PC-9 (cell line): ENCODE results near the gene ZNF646. TPM values are rescaled to one million over a fixed set of nuclear protein-coding genes. Genes with fewer than 3 reads are reported as not detected.

Experiments used
- BruUV-seq: library from RNA; stranded (reverse); fragments of 400-500 nt; replicated peaks from 2 replicates; lab custom pipeline; 2021; lab: Mats Ljungman, UMichigan
- CTCF ChIA-PET: fragments of 300-600 bp; sonication (Branson Sonifier 250); formaldehyde crosslinking; loops from one replicate; lab custom pipeline; 2022; ENCODE audit warnings: antibody characterized with exemption; lab: Charles Lee
- POLR2A ChIA-PET: fragments of 300-600 bp; sonication (Branson Sonifier 250); formaldehyde crosslinking; loops from one replicate; lab custom pipeline; 2022; ENCODE audit warnings: antibody characterized with exemption; ENCODE audit not compliant: unreplicated experiment; lab: Charles Lee
- DNase-seq, 2 experiments: peaks; one replicate each; pipeline versions ENCODE4 v3.0.0 to v3.0.0-alpha.2; 2015 to 2022; ENCODE audit warnings: mixed read lengths in 1 of 2
- H2AFZ ChIP-seq: fragments of 200-600 bp; sonication (generic); 2 replicates; pipeline ENCODE4 v1.8.1; 2017; ENCODE audit warnings: antibody characterized with exemption
- H3F3A ChIP-seq: fragments of 200-600 bp; sonication (generic); 2 replicates; pipeline ENCODE4 v1.8.1; 2017; ENCODE audit warnings: antibody characterized with exemption, mild to moderate bottlenecking, low read depth; ENCODE audit not compliant: insufficient read depth
- H3K27ac ChIP-seq: fragments of 200-600 bp; sonication (generic); 2 replicates; pipeline ENCODE4 v1.6.1; 2016; ENCODE audit warnings: mixed run types
- H3K27me3 ChIP-seq: fragments of 200-600 bp; sonication (generic); 2 replicates; pipeline ENCODE4 v1.6.1; 2016; ENCODE audit warnings: low read depth, mixed run types; ENCODE audit not compliant: insufficient read depth
- H3K36me3 ChIP-seq: fragments of 200-600 bp; sonication (generic); 2 replicates; pipeline ENCODE4 v1.6.1; 2016; ENCODE audit warnings: low read depth, mixed run types
- H3K4me1 ChIP-seq: fragments of 200-600 bp; sonication (generic); replicated peaks from 2 replicates; pipeline ENCODE4 v1.6.1; 2016; ENCODE audit warnings: mixed run types; ENCODE audit not compliant: insufficient read depth
- H3K4me2 ChIP-seq: fragments of 200-600 bp; sonication (generic); 2 replicates; pipeline ENCODE4 v1.6.1; 2017; ENCODE audit warnings: mixed run types
- H3K4me3 ChIP-seq: fragments of 200-600 bp; sonication (generic); 2 replicates; pipeline ENCODE4 v1.6.1; 2016; ENCODE audit warnings: mixed run types
- H3K79me2 ChIP-seq: fragments of 200-600 bp; sonication (generic); 2 replicates; pipeline ENCODE4 v1.6.1; 2017; ENCODE audit warnings: low read depth, mixed run types
- H3K9me2 ChIP-seq: fragments of 200-600 bp; sonication (generic); 2 replicates; pipeline ENCODE4 v1.8.1; 2017; ENCODE audit warnings: mild to moderate bottlenecking; ENCODE audit not compliant: insufficient read depth
- H3K9me3 ChIP-seq: fragments of 200-600 bp; sonication (generic); 2 replicates; pipeline ENCODE4 v1.8.1; 2016; ENCODE audit warnings: low read depth; ENCODE audit not compliant: insufficient read depth
- H4K20me1 ChIP-seq: fragments of 200-600 bp; sonication (generic); 2 replicates; pipeline ENCODE4 v1.8.1; 2017; ENCODE audit not compliant: insufficient read depth
- EZH2 ChIP-seq: fragments of 200-600 bp; sonication (generic); IDR thresholded peaks from 2 replicates; pipeline ENCODE4 v1.8.0; 2017; ENCODE audit warnings: antibody characterized with exemption, low read depth
- intact Hi-C: fragments of 100-400 bp; cut with micrococcal nuclease; formaldehyde crosslinking; loops from one replicate; pipeline ENCODE4 v1.10.0; 2022; ENCODE audit not compliant: unreplicated experiment
- total RNA-seq: library from RNA; stranded (reverse); gene quantifications from 2 replicates; pipeline ENCODE4 v1.2.3, GENCODE V29; 2021
- TF ChIP-seq, protein P1 (sequence below): fragments of 200-600 bp; sonication (generic); conservative IDR thresholded peaks from 2 replicates; pipeline ENCODE4 v1.6.1; 2017; ENCODE audit warnings: mixed run types, antibody characterized with exemption, mild to moderate bottlenecking, moderate library complexity

Gene ZNF646
- total RNA-seq, 1 experiment from 2014 or later, result 25.4 TPM

GRCh38 chr16:31063843-31064611 lies 10.2 kb upstream of the ZNF646 start:
- Histone ChIP-seq H3K36me3 (peaks cover 15% of the 10 kb centered on the region; the same call in 1 of the 2 replicates), H3K9me3 (no peaks in the 10 kb centered on the region), H4K20me1 (peaks cover 9% of the 10 kb centered on the region; the same call in 1 of the 2 replicates), H3K4me3 (no peak overlapping the region), H2AFZ (no peak overlapping the region), H3K27me3 (no peaks in the 10 kb centered on the region), H3K4me1 (no peaks in the 10 kb centered on the region), H3F3A (peaks cover 15% of the 10 kb centered on the region; the same call in 1 of the 2 replicates), H3K4me2 (no peak overlapping the region), H3K9me2 (no peaks in the 10 kb centered on the region; the same call in 1 of the 2 replicates), H3K79me2 (peaks cover 29% of the 10 kb centered on the region), H3K27ac (no peak overlapping the region)
- intact Hi-C loops, result no loop called here
- no peak for DNase-seq
- POLR2A ChIA-PET, result interaction anchor here (0.6 kb wide), 1 partner anchor 120 kb away, joined by 3 read pairs; no protein-coding TSS in a partner anchor
- TF ChIP-seq, protein P1, sequence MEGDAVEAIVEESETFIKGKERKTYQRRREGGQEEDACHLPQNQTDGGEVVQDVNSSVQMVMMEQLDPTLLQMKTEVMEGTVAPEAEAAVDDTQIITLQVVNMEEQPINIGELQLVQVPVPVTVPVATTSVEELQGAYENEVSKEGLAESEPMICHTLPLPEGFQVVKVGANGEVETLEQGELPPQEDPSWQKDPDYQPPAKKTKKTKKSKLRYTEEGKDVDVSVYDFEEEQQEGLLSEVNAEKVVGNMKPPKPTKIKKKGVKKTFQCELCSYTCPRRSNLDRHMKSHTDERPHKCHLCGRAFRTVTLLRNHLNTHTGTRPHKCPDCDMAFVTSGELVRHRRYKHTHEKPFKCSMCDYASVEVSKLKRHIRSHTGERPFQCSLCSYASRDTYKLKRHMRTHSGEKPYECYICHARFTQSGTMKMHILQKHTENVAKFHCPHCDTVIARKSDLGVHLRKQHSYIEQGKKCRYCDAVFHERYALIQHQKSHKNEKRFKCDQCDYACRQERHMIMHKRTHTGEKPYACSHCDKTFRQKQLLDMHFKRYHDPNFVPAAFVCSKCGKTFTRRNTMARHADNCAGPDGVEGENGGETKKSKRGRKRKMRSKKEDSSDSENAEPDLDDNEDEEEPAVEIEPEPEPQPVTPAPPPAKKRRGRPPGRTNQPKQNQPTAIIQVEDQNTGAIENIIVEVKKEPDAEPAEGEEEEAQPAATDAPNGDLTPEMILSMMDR, result no peak
- no TSS peak for BruUV-seq
- CTCF ChIA-PET, result no interaction called here

- peaks cover 11% of the 10 kb centered on the region; the same call in 1 of the 2 replicates for H3K36me3 ChIP-seq
- H3K4me1 ChIP-seq, result no peaks in the 10 kb centered on the region
- no peaks in the 10 kb centered on the region for H3K9me3 ChIP-seq
- DNase-seq, result peak; percentile 64 to 82
- peak overlapping the region; percentile 31; the same call in 1 of the 2 replicates for H3K27ac ChIP-seq
- CTCF ChIA-PET, result interaction anchor here (0.7 kb wide), 1 partner anchor 80 kb away, joined by 4 read pairs; the partner anchor contains the start of gene HSD3B7
- intact Hi-C loops, result no loop called here
- BruUV-seq, result no TSS peak
- H3K79me2 ChIP-seq, result peaks cover 39% of the 10 kb centered on the region
- no peak overlapping the region for H3K4me3 ChIP-seq
- POLR2A ChIA-PET, result interaction anchor here (0.6 kb wide), 1 partner anchor 19 kb away, joined by 22 read pairs; no protein-coding TSS in a partner anchor
- H3K4me2 ChIP-seq, result no peak overlapping the region
- H3K27me3 ChIP-seq, result no peaks in the 10 kb centered on the region
- no peaks in the 10 kb centered on the region; the same call in 1 of the 2 replicates for H3K9me2 ChIP-seq
- peaks cover 9% of the 10 kb centered on the region; the same call in 1 of the 2 replicates for H4K20me1 ChIP-seq
- no peak for TF ChIP-seq EZH2
- TF ChIP-seq, protein P1, result no peak
- no peak overlapping the region for H2AFZ ChIP-seq
- peaks cover 15% of the 10 kb centered on the region; the same call in 1 of the 2 replicates for H3F3A ChIP-seq
These were observed 9.2 kb upstream of the ZNF646 start for GRCh38 chr16:31064882-31065461.

DNA sequence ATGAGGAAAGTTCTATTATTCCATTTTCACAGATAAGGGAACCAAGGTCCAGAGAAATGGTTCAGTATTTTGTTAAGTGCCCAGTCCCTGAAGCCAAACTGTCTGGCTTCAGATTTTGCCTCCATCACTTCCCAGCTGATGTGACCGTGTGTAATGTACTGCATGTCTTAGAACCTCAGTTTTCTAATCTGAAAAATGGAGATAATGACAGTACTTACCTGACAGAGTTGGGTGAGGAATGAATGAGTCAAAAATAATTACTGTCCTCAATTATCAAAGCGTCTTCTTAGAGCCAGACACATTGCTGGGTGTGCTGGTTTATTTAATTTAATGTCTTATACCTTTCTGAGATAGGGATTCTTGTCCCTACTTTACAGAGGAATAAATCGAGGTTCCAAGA lies 6.9 kb upstream of the ZNF646 start:
- H3K4me1 ChIP-seq, result peaks cover 10% of the 10 kb centered on the region
- peaks cover 61% of the 10 kb centered on the region for H3K79me2 ChIP-seq
- no TSS peak for BruUV-seq
- ChIA-PET POLR2A (interaction anchor here (0.6 to 0.7 kb wide), 4 partner anchors 15 to 131 kb away, joined by 4 to 13 read pairs (median 5); no protein-coding TSS in a partner anchor), CTCF (interaction anchor here (0.6 kb wide), 2 partner anchors 326 to 638 kb away, joined by 3 read pairs; partner anchors contain the start of genes DCTPP1 and ITGAD)
- H2AFZ ChIP-seq, result no peak overlapping the region
- peaks cover 4% of the 10 kb centered on the region; the same call in 1 of the 2 replicates for H3K36me3 ChIP-seq
- no peaks in the 10 kb centered on the region for H3K9me3 ChIP-seq
- TF ChIP-seq, protein P1, result no peak
- TF ChIP-seq EZH2, result no peak
- no peak overlapping the region for H3K4me2 ChIP-seq
- H3K27ac ChIP-seq, result no peak overlapping the region
- H3K4me3 ChIP-seq, result no peak overlapping the region
- no peaks in the 10 kb centered on the region for H3K27me3 ChIP-seq
- intact Hi-C loops, result no loop called here
- no peaks in the 10 kb centered on the region; the same call in 1 of the 2 replicates for H3K9me2 ChIP-seq
- DNase-seq, result no peak
- H4K20me1 ChIP-seq, result peaks cover 4% of the 10 kb centered on the region; the same call in 1 of the 2 replicates
- peaks cover 11% of the 10 kb centered on the region; the same call in 1 of the 2 replicates for H3F3A ChIP-seq
